HG03175 (cell line): ENCODE measurements around the gene ST8SIA5.

ENCODE experiments used
- ATAC-seq: cut with Tn5 transposase; IDR thresholded peaks from one replicate; pipeline ENCODE4 v1.9.1; 2021; ENCODE audit warnings: mild to moderate bottlenecking, moderate library complexity; ENCODE audit not compliant: unreplicated experiment

The ST8SIA5 gene

DNA sequence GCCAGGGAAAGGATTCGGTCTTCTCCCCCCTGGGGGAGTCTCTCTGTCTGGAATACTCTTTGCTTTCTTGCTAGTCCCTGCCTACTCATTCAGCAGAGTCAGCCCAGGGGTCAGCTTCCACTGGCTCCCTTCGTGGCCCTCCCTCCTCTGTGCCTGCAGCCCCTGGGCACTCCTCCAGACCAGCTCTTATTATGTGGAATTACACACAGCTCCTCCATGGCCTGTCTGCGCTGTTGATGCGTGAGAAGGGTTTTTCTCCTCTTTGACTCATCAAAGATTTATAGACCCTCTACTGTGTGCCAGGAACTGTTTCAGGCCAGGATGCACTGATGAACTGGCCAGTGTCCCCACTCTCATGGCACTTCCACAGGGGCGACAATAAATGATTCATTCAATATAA, 44.4 kb downstream of the ST8SIA5 start:
- no peak for ATAC-seq

DNA sequence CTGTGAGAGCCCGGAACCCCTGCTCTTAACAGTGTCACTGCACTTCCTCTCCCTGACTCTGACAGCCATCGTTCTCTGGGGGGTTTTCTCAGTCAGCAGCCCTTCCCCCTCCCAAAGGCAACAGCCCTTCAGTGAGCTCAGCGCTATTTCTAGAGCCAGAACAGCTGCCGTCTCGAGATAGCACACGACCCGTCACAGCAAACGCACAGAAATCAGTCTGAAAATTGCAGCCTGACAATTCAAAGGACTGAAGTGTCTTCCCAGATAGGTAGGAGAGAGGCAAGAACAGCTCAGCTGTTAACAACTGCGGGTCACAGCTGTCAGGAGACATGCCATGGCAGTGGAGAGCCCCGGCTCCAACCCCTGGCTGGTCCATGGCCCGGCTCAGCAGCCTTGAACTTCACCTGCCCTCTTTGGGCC, 45.4 kb downstream of the ST8SIA5 start:
- ATAC-seq, result no peak

DNA sequence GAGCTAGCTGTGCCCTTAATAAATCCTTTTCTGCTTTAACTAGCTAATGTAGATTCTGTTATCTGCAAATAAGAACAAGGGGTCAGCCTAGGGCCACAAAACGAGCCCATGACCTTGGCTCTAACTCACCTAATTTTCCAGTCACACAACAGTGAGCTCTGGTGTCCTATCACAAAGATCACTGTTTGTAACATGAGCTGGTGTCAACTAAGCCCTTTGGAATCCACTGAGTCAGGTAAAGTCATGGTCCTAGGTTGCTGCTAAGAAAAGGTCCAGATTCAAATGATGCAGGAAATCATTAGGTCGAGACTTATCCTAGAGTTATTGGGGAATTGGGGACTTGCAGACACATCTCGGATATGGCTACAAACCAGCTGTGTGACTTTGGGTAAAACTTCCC, 49.9 kb downstream of the ST8SIA5 start:
- ATAC-seq, result no peak

DNA sequence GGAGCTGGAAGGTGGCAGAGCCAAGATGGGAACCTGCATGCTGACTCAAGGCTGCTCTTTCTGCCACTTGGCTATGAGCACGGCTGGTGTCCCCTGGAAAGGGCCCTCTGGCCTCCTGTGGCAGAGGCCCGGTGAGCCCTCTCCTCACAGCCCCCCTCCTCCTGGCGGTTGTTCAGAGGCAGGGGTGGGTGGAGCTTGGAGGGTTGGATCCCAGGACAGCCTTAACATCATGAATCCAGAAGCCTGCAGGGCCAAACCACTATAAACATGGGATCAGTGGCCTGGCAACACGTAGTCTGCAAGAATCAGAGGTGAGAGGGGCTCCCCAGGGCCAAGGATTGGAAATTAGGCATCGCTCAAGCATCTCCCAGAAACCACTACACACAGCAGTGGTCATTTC, 51.3 kb downstream of the ST8SIA5 start:
- ATAC-seq, result no peak

DNA sequence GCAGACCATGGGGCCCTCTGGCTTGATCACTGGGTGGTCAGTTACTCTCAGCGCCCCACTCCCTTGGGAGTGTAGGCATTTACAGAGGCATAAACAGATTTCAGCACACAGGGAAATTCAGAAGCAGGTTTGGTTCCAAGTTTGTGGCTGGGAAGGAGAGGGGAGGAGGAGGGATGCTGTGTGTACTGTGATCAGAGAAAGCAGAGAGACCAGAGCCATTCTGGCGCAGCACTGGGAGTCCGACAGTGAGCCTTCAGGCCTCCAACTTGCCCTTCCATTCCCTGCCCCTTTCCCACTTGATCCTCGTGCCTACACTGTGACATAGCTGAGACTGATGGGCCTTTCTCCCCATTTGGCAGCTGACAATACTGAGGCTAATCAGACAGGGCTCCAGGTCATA, 52.0 kb downstream of the ST8SIA5 start:
- no peak for ATAC-seq

DNA sequence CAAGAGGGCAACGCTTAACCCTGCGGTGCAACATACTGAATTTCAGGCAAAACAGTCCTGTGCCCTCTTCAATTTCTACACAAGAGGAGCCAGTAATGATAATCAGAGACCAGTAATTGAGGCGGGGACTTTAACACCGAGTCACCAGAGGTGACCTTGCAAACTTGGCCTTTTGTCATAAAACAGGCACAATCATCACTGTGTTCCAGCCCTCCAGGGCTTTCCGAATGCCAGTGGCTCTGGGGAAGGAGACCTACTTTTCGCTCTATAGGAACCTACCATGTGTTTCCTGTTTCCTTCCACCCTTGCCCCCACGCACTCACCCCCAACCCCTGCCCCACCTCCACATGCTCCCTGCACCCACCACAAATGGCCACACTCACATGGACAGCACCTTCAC, 52.7 kb downstream of the ST8SIA5 start:
- no peak for ATAC-seq

DNA sequence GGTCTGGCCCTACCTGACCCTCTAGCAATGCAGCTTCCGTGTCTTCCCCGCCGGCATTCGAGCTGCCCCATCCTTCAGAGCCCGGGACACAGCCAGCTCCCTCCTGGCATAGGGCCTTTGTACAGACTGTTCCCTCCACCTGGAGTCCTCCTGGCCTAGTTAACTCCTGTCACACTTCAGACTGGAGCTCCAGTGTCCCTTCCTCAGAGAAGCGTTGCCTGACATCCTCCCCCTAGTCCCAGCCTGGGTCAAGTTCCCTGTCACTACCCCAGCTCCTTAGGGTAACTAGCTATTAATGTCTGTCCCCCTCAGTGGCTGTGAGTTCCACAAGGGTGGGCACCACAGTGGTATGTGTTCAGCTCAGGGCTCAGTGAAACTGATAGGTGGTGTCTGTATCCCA, 54.4 kb downstream of the ST8SIA5 start:
- no peak for ATAC-seq

DNA sequence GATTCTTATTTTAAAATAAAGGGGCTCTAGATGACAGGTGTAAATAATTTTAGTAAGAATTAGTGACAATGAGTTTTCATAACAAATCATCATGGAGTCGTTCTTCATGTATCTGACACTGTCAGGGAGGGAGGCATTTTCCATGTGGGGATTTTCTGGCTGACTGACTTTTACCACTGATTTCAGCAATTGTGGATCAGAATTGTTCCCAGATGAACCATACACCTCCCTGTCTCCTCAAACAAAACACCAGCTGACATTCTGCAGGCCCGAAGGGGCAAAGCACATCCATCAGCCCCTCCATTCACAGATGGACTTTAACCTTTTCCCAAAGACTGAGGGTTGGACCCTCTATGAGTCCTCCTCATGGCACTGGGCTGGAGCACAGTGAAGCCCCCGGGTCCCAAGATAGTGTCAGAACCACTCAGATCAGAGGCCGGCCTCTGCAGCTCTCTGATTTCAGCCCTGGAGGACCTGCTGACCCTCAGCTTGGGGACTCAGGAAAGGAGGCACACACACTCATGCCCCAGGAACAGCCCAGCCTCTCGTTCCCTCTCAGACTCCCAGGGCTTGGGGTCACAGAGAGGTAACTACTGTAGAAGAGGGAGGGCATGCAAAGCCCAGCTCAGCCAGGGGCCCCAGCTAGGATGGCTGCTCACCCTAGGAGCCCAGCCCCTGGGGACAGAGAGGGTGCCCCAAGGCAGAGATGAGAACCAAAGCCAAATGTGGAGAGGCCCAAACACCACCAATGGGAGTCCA, 56.6 kb downstream of the ST8SIA5 start:
- no peak for ATAC-seq

DNA sequence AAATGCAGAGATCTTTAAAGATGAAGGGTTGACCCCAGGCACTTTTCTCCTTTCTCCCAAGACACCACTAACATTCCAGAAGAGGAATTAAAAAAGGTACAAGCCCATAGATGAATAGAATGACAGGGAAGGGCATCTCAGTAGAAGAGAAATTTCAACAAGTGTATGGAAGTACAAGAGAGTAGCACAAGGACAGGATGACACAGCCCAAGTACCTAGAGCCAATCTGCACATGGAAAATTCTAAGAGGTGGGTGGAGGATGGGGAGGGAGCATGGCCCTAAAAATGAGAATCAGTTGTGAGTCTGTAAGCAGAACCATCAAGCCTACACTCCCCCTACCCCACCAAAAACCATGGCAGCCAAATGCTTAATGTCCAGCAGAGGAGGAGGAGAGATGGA, 60.2 kb downstream of the ST8SIA5 start:
- no peak for ATAC-seq

DNA sequence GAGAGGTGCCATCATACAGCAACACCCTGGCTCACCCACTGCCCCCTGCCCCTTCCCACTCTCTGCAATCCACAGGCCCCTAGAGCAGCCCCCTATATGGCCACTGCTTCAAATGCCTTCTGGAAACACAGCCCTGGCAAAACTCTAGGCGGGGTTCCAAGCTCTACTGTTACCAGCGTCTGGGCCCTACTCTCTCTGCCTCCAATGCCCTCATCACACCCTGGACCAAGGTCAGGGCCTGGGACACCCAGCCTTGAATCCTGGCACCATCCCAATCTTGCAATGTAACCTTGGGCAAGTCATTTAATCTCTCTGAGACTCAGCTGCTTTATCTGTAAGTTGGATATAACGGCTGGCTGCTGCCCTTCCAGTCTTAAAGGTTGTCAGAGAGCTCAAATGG, 60.6 kb downstream of the ST8SIA5 start:
- ATAC-seq, result no peak

DNA sequence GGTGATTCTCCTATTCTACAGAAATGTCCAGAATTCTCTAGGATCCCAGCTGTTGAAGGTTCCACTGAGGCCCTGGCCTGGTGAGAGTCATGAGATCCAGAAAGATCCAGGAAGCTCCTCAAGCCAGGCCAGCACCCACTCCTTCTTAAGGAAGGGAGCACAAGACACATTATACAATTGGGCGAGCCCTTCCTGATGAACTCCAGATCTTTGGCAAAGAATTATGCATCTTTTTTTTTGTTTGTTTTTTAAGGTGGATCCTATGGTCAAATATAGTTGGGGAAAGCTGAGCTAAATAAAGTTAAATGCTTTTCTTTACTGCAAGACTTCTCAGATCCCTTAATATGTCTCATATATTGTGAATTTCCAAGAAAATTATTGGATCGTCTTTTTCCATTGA, 62.9 kb downstream of the ST8SIA5 start:
- ATAC-seq, result no peak

DNA sequence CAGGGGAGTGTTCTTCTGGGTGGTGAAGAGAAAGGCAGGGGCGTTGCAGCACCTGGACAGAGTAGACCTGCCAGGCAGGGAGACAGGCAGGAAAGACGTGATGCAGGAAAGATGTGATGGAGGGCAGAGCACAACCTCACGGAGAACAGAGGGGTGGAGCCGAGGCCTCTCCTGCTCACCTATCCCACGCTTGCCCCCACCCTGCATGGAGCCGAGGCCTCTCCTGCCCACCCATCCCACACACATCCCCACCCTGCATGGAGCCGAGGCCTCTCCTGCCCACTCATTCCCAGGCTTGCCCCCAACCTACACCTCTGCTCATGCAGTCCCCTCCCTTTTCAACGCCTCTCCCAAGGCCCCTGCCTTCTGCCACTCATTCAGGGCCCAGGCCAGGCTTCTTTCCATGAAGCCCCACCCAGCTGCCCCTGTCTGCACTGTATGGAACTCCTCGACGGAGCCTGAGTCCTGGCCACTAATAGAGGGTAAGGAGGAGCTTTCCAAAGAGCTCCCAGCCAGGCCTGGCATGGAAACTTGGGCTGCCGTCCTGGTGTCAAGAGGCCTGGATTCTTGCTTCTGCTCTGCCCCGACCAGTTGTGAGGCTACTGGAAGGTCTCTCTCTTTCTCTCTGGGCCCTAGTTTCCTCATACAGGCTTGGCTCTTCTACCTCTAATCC, 67.9 kb downstream of the ST8SIA5 start:
- no peak for ATAC-seq

DNA sequence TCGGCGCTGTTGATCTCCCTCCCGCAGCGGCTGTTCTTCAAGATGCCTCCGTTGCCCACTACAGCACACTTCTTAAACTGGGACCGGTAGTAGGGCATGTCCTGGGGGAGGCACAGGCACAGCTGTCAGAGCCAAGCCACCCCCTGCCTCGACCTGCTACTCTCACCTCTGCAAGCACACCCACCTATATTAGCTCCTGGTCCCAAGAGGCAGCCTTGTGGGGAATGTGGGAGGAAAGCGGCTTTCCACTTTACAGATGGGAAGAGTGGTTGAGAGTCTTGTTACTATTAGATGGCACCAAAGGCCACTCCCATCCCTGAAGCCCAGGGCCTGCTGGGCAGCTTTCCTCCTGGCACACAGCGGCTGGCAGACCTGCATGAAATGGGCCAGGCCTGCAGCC, 70.7 kb downstream of the ST8SIA5 start:
- ATAC-seq, result no peak

DNA sequence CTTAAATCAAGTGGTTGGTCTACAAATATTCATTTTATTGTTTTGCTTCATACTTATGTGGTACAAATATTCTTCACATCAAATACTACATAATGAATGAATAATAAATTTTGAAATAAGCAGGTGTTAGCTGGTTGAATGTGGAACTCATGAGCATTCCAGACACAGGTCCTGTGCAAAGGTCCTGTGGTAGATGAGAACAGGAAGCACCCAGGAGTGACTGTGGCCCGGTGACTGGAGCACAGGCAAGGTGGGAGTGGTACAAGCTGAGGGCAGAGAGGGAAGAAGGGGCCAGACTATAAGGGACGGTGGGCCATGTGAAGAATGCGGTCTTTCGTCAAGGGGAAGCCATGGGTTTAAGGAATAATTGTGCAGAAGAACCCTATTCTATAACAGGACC, 73.6 kb downstream of the ST8SIA5 start:
- no peak for ATAC-seq

DNA sequence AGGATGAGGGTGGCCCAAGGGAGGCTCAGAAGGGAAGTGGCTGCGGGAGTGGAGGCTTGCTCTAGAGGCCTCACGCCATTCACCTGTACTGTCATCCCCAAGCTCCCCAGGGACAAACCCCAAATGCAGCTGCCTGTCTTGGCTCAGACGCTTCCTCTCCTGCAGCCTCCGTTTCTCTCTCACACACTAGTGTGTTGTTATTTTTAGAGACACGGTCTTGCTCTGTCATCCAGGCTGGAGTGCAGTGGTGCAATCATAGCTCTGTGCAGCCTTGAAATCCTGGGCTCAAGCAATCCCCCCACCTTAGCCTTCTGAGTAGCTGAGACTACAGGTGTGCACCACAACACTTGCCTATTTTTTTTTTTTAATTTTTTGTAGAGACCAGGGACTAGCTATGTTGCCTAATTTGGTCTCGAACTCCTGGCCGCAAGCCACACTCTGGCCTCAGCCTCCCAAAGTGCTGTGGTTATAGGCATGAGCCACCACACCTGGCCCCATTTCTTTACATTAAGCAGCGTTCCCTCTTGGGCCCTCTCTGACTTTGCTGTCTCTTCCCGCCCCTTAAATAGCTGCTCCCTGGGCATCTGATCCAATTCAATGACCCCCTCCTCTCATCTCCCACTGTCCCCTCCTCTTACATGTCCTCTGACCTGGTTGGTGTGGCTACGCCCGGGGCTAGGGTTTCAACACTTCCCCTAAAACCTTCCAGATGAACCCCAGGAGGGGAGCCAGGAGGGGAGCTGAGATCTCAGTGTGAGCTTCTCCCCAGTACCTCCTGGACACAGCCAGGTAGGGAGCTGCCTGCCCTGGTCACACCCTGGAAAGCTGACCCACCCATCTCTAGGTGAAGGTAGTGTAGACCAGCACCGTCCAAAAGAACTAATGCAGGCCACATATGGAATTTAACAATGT, 75.8 kb downstream of the ST8SIA5 start:
- ATAC-seq, result no peak

DNA sequence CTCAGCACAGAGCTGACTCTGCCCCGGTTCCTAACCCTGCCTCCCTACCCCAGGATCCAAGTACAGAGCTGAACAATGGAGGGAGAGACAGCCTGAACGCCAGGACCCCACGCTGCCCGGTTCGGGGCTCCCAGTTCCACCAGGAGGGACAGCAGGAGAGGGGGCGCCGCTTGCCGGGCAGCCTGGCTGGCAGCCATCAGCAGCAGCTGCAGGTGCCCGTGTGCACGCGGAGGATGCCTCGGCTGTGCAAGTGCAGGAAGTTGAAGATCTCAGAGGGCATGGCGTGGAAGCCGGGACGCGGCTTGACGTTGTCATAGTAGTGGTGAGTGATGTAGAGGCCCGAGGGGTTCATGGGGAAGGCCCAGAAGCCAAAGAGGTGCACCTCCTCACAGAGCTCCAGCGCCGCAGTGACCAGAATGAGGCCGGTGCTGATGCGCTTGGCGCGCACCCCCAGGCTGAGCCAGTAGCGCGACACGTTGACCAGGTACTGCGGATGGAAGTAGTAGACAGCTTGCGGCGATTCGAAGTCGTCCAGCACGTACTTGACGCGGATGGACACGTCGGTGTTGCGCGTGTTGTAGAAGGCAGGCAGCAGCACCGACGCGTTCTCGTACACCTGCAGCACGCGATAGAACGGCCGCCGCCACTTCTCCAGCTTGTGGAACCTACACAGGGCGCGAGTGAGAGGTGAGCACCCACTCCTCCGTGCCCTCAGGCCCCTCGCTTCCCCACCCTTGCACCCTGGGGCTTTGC, 76.8 kb downstream of the ST8SIA5 start:
- ATAC-seq, result no peak

DNA sequence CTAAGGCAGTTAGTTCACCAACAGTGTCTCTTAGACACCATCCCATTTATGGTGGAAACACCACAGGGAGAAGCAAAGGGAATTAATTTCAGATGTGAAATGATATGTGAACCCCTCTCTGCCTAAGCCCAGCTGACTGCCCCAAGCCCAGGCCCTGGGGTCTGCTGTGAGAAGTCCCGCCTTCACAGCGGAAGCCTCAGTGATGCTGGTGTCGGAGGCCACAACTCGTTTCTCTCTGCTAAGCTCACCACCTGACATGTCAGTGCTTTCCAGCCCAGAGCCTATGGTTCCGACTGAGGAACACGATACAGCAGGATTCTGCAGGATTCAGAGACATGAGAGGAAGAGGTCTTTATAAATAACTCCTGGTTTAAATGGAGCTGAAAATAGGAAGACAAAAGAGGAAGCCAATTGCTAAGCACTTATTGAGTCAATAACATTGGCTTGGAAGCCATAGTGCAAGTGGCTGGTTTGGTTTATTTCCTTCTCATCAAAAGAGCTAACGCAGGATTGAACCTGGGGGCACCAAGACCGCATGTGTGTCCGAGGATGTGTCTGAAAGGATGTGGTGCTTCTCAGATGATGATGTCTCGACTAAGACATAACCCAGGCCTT, 78.0 kb downstream of the ST8SIA5 start:
- ATAC-seq, result no peak

DNA sequence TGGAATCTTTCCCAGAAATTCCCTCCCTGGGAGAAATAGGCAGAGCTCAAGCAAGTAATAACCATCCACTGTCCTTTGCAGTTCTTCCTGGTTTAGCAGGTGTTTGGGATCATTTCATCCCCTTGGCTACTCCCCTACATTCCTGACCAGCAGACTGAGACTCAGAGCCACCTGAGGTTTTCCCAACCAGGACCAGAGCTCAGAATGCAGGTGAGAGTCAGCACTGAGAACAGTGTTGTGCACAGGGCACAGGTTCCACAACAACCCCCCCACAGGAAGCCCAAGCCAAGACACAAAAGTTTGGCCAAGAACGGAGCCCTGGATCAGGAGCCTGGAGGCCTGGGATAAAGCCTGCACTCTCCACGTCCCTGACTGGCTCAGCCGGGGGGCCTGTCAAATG, 78.8 kb downstream of the ST8SIA5 start:
- no peak for ATAC-seq

DNA sequence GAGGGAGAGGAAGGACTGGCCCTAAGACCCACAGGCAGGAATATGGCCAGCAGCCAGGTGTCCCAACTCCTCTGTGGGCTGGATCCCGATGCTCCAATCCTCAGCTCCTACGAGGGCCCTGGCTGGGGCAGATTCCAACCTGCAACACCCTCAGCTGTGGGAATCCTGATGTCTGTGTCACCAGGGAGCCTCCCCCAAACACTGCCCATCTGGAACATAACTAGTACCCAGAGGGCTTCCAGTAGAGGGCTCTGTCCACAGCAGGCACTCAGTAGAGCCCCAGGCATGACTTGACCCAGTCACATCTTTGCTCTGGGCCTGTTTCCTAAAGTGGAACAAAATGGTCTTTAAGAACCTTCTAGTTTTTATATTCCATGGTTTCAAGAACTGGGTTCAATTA, 79.2 kb downstream of the ST8SIA5 start:
- no peak for ATAC-seq

DNA sequence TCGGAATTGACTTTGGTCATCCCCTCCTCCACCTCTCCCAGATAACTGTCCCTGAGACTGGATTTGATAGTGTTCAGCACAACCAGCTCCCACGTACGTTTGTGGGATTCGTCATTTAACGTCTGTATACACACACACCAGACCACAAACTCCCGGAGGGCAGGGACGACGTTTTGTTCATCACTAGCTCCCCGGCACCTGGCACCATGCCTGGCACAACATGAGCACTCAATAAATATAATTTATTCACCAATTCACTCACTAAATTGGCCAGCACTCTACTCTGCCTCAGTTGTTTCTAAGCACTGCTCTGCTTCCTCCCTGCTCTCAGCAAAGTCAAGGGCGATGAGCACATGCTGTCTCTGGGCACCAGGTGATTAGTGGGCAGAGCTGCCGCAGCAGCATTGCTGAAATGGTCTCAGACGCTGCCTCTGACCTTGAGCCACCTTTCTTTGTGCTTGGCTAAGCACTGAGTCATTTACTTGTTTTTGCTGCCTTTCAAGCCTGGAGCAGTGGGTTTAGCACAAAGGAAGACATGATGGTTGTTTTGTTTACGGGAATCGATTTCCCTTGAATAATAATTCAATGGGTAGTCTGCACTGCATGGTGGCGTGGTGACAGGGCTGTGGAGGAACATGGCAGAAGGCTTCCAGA, 80.5 kb downstream of the ST8SIA5 start:
- no peak for ATAC-seq
